Inflammatory macrophage (primary cell): Measurements from ENCODE around the gene AFF3.

Source experiments
- DNase-seq, 2 donors: peaks; one replicate each; pipeline ENCODE4 v3.0.0-alpha.2; 2020 to 2022

Gene AFF3

DNA sequence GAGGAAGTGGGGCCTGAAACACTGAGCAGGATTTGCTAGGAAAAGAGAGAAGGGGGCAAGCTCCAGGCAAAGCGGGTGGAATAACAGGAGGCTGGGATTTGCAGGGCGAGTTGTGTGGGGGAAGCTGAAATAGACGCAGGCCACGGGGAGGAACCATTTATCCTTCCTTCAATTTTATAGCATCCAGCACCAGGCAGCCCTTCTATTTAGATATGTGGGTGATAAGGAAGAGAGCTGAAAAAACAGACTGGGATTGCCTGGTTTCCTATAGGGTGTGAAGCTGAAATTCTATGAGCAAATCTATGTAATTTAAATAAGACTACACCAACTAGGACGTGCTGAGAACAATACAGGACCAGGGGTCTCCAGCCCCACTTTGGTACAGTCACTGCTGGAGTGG, 520.6 kb downstream of the AFF3 start:
- no peak for DNase-seq

- DNase-seq: no peak
These were observed 521.3 kb downstream of the AFF3 start for GRCh38 chr2:99621106-99621505.

DNA sequence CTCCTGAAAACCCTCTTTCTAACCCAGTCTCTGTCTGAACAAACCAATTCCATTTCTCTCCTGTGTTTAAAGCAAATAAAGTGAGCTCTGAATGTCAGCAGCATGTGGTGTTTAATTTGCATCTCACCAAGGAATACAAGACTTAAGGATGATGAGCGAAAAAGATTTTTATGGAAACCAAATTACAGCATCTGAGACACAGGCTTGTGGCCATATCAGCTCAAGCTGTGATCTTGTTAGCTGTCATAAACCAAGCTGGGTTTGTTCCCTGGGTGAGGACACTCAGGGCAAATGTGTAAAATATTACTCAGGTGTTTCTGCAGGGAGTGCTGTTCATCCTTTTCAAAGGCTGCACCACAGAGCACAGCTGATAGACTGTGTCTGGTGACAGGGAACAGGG, 523.2 kb downstream of the AFF3 start:
- DNase-seq: no peak

GRCh38 chr2:99618579-99619097, 523.8 kb downstream of the AFF3 start:
- no peak for DNase-seq

- no peak for DNase-seq
These were observed 524.6 kb downstream of the AFF3 start for GRCh38 chr2:99617811-99618210.

- DNase-seq: no peak
These were observed 527.1 kb downstream of the AFF3 start for GRCh38 chr2:99615247-99615771.

- DNase-seq: no peak
These were observed 528.4 kb downstream of the AFF3 start for GRCh38 chr2:99613980-99614379.

- no peak for DNase-seq
These were observed 530.6 kb downstream of the AFF3 start for GRCh38 chr2:99611786-99612185.

DNA sequence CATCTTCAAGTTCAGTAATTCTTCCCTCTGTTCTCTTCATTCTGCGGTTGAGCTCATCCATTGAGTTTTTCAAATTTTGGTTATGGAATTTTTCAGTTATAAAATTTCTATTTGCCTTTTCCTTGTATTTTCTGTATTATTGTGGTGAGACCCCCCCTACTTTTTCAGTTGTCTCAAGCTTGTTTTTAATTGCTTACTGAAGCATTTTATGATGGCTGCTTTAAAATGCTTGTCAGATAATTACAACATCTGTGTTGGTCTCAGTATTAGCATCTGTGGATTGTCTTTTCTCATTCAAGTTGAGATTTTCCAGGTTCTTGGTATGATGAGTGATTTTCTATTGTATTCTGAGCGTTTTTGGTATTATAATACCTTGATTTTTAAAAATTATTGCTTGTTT, 531.4 kb downstream of the AFF3 start:
- DNase-seq: no peak

DNA sequence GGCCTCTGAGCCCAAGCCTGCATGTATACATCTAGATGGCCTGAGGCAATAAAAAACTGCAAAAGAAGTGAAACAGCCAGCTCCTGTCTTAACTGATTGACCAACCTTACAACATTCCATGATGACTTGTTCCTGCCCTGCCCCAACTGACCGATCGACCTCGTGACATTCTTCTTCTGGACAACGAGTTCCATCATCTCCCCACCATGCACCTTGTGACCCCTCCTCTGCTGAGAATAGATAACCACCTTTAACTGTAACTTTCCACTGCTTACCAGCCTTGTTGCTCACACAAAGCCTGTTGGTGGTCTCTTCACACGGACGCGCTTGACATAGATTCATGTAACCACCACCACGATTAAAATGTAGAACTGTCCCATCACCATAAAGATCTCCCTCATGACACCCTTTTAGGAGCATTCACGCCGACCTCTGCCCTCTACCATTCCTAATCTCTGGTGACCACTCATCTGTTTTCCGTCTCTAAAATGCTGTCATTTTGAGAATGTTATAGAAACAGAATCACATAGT, 532.5 kb downstream of the AFF3 start:
- DNase-seq: no peak

- no peak for DNase-seq
These were observed 533.5 kb downstream of the AFF3 start for GRCh38 chr2:99608861-99609260.

- DNase-seq: no peak
These were observed 534.4 kb downstream of the AFF3 start for GRCh38 chr2:99607861-99608491.

- DNase-seq: no peak
These were observed 534.9 kb downstream of the AFF3 start for GRCh38 chr2:99607454-99607853.

DNA sequence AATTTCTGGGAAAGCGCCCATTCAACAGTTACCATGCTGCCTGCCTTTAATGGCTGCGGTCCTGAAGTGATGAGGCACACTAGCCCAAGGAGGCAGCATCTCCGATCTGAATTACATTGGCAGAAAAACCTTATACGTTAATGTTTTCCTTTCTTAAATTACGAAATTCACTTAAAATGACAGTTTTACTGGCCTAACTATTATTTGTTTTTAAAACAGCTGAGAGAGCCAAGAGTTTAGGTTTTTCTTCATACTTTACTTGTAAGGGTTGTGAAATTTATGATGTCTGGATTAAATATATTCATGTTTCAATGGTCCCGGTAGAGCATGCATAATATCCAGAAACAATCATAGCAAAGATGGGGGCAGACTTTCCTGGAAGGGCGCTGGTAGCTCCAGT, 537.4 kb downstream of the AFF3 start:
- no peak for DNase-seq

DNA sequence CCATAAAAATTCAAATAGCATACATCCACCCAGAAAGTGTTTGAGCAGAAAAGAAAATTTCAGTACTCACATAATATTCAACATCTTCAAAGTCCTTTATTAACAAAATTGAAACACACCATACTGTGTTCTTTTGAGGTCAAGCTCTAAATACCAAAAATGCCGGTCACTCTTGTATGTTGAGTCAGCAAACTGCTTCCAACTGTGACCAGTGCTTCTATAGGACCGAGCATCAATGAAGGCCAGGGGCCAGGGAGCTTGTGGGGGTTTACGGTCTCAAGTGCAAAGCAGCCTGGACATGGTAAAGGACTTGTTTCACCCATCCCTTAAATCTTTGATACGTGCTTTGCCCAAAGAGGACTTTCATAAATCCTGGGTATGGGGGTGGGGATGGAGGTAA, 539.9 kb downstream of the AFF3 start:
- no peak for DNase-seq

GRCh38 chr2:99600981-99601651, 541.3 kb downstream of the AFF3 start:
- DNase-seq: no peak

DNA sequence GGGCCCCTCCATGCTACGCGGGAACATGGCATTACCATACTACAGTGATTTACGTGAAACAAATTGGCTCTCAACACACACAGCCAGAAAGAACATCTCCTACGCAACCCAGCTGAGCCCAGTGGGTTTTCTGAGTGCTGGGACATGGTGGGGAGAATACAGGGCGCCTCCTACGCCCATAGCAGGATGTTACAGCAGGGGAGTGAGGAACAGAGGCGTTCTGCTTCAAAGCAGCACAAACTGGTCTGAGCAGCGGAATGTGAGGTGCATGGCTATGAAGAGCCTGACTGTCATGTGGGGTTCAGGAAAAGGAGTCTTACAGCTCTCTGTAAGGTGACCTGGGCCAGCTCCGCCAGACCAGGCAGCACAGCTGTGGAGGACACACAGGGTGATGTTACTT, 543.9 kb downstream of the AFF3 start:
- DNase-seq: no peak

DNA sequence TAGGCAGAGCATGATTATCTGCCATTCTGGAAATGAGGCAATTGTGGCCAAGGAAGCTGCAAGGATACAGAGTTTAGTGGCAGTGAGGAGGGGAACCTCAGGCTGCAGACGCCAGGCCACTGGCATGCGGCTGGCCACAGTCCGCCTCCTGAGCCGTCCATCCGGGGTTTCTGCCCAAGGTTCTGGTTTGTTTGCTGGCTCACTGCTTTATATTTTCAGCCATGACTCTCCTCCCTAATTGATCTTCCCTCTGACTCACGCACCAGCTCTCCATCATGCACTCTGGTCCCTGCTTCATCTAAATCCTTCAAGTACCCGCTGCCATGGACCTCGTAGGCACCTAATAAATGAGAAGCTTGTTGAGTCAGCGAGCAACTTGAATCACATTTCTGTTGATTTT, 544.8 kb downstream of the AFF3 start:
- DNase-seq: no peak

GRCh38 chr2:99595373-99595772, 547.0 kb downstream of the AFF3 start:
- no peak for DNase-seq

DNA sequence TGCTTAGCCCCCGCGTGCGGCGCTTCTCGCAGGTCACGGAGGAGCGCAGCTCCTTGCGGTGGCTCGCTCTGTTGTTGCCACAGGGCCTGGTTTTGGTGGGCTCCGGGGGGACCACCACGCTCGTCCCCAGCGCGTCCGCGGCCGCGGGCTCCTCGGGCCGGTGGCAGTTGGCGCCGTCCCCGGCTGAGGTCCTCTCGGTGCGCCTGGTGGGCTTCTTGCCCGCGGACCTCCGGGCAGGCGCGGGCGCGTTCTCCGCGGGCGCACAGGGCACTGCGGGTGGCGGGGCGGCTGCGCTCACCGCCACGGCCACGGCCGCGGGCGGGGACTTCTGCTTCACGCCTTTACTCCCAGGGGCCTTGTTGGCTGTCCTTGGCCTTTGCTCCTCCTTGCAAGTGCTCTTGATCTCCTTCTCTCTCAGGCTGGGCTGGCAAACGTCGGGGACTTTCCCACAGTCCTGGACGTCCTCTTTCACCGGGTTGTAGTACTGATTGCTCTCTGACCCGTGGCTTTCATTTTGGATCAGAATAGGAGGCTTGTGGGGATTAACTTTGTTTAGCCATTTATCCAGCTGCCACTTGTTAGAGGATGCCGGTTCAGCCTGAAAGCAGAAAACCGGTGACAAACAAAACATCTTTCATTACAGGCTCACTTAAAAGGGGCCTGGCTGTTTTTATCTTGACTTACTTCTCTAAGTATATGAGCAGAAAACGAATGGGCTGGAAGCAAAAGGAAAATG, 548.5 kb downstream of the AFF3 start:
- no peak for DNase-seq

- DNase-seq: no peak
These were observed 565.6 kb downstream of the AFF3 start for GRCh38 chr2:99576775-99577174.

- no peak for DNase-seq
These were observed 568.6 kb downstream of the AFF3 start for GRCh38 chr2:99573634-99574251.
